NCI-H2107 treated with DMSO at 0.1 percent for 48 hours (cell line): Measurements from ENCODE around the gene ZGRF1.
"Not testable (repeated sequence)": the region's sequence is repeated elsewhere in the genome, so short reads cannot be mapped to it uniquely, and the experiment has no call there.

Experiments used
- DNase-seq: peaks from one replicate; lab custom pipeline; 2025; ENCODE audit not compliant: unreplicated experiment; lab: John Stamatoyannopoulos, UW

ZGRF1 gene

DNA sequence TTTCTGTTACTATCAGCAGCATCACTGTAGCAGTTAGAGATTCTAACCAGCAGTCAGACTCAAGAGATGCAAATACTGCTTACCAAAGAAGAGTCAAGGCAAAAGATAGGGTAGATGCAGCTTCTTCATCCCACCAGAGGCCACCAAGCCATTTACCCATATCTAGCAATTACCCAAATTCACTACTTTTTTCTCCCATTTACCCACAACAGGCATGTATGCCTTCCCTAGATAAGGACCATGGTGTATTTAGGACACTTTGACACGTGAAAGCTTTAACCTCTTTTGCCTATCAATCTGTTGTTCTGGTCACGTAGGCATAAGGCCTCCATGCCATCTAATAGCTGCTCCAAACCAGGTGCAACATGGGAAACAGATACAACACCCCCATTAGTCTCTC is 5.8 kb upstream of the ZGRF1 start:
- no peak for DNase-seq

DNA sequence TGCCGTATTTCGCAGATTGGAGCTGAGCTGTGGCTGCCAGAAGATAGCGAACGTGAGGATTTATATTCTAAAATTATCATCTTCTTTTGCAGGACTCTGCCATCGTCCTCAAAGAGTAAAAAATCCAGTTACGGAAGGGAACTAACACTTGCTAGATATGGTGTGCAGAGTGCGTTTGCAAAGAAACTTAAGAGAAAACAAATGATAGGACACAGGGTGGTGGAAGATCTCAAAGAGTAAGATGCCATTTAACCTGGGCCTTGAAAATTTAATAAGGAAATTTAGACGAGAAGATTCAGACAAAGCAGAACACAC is 800 bp upstream of the ZGRF1 start:
- DNase-seq, result no peak

DNA sequence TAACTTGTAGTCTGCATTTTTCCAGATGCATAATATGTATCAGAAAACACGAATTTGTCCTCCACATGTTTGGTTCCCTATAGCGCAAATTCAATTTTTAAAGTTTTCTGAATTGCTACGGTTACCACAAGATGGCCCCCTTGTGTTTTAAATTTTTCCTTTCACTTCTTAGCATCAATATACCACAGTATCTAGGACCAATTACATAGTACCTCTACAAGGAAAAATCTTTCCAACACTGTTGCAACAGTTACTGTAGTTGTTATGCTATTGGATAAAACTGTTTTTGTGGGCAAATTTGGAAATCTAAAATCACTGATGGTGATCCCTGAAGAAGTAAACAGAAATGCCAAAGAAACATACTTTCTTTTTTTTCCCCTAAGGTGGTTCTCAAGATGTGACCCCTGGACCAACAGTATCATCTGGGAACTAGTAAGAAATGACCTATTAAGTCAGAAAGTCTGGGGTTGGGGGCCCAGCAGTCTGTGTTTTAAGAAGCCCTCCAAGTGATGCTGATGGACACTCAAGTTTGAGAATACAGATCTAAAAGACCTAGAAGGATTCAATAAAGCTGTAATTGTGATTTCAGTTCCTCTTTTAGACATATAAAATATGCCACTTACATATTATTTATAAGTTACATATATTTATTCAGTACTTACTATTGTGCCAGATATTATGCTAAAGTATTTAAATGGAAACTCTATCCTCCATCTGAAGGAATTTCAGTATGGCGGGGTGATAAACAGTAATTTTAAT is 3.1 kb downstream of the ZGRF1 start:
- DNase-seq, result no peak

DNA sequence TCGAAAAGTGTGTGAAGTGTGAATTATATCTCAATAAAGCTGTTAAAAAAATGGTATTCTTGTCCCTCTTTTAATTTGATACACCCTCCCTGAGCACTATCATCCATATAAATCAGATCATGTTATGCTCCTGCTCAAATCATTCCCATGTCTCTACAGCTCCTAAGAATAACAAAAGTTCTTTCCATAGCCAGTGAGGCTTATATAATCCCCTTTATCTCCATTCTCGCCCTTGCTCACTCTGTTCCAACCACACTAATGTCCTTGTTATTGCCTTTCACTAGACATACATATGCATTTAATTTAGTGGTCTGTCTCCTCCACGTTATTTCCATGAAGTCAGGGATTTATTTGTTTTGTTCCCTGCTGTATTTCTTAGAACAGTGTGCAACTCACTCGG is 10.5 kb downstream of the ZGRF1 start:
- DNase-seq, result no peak

DNA sequence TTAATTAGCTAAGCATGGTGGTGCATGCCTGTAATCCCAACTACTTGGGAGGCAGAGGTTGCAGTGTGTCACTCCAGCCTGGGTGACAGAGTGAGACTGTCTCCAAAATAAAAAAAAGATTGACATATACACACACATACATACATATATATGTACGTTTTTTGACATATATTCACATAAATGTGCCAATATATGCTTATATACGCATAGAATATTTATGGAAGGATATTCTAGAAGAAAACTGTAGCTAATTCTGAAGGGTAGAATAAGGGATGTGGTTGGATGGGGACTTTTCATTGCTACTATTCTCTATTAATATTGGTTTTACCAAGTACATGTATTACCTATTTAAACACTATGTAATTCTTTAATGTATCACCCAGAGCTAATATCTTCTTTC is 19.7 kb downstream of the ZGRF1 start:
- no peak for DNase-seq

DNA sequence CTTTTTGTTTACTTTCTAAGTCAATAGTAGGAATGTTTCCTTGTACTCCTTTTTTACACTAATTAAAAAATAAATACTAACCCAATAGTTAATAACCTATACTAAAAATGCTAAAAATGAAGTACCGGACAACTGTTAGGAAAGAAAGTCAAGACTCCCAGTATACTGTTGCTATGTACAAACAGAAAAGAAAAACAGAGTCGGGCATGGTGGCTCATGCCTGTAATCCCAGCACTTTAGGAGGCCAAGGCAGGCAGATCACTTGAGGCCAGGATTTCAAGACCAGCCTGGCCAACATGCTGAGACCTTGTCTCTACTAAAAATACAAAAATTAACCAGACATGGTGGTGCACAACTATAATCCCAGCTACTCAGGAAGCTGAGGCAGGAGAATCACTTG is 23.9 kb downstream of the ZGRF1 start:
- DNase-seq, result not testable (repeated sequence)

DNA sequence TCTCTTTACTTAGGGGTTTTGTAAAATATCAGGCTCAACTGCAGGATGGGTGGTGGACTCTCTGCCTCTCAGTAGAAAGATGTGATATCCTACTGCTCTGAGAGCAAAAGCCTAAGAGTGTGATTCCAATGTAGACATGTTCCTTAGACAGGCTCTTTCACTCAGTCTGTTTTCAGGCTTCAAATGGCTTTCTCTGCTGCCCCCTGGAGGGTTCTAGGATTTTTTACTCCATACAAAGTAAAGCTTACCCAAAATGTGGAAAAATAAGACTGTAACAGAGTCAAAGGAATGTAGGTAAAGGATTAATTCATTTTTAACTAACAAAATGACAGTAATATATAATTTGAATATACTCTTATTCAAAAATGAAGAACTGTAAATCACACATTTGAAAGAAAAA is 32.1 kb downstream of the ZGRF1 start:
- peak; percentile 5 for DNase-seq

DNA sequence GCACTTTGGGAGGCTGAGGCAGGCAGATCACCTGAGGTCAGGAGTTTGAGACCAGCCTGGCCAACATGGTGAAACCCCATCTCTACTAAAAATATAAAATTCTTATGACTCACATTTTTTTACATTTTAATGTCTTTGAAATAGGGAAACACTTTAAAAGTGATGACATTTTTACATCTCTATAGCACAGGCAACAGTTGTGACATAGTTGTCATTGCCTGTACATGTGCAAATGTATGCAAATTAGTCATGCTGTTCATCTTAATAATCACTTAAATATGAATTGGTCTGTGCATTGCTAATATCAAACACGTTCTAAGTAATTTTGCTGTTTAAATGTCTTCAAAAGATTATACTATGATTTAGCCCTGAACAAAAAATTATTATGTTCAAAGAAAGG is 41.7 kb downstream of the ZGRF1 start:
- DNase-seq, result no peak

DNA sequence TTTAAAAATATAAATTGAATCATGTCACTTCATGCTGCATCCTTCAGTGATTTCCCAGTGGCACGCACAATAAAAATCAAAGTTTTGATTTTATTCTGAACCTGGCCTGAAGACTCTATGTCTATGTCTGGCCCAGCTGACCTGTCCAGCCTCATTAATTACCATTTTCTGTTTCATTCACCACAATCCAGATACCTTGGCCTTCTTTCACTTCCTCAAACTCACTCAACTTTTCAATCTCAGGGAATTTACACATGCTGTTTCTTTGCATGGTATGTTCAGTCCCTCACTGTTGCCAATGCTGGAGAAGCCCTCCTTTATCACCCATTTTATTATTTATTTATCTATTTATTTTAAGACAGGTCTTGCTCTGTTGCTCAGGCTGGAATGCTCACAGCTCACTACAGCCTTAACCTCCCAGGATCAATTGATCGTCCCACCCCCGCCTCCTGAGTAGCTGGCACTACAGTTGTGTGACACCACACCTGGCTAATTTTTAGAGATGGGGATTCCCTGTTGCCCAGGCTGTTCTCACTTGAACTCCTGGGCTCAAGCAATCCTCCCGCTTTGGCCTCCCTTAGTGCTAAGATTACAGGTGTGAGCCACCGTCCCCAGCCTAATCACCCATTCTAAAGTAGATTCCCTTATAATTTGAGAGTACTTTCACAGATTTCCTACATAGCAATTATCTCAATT is 43.1 kb downstream of the ZGRF1 start:
- DNase-seq, result no peak

DNA sequence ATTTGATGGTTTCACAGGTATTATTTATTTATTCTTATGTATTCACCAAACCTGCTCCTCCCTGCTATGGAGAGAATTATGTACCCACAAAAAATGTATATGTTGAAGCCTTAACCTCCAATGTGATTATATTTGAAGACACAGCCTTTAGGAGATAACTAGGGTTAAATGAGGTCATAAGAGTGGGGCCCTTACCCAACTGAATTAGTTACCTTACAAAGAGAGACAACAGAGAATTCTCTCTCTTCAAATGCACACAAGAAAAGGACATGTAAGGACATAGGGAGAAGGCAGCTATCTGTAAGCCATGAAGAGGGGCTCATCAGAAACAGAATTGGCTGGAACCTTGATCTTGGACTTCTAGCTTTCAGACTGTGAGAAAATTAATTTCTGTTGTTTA is 44.0 kb downstream of the ZGRF1 start:
- no peak for DNase-seq

DNA sequence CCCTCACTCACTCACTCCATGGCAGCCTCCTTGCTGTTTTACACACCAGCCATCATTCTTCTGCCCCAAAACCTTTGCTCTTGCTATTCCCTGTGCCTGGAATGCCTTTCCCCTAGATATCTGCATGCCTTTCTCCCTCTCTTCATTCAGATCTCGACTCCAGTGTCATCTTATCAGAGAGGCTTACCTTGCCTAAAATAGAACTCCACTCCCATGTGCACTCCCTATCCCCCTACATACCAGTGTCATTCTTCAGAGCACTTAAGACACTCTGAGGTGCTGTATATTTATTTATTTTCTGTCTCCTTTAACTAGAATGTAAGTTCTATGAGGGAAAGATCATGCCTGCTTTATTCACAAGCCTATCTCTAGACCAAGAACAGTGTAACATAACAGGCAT is 45.1 kb downstream of the ZGRF1 start:
- no peak for DNase-seq

DNA sequence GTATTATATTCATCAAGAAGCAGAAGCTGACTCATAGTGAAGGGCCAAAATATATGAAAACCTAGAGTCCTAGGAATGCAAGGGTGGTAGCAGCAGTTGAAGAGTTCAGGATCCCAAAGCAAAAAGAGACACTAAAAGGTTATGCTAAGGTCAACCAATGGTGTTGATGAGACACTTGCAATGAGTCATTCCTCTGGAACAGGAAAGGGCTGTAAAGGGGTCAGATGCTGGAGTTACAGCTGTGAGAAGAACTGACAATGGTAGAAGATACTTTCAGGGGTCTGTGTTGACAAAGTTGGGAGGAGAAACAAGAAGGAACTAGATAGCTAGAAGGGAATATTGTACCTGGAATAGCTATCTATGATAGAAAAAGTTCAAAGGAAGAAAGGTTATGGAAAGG is 47.5 kb downstream of the ZGRF1 start:
- DNase-seq, result no peak

DNA sequence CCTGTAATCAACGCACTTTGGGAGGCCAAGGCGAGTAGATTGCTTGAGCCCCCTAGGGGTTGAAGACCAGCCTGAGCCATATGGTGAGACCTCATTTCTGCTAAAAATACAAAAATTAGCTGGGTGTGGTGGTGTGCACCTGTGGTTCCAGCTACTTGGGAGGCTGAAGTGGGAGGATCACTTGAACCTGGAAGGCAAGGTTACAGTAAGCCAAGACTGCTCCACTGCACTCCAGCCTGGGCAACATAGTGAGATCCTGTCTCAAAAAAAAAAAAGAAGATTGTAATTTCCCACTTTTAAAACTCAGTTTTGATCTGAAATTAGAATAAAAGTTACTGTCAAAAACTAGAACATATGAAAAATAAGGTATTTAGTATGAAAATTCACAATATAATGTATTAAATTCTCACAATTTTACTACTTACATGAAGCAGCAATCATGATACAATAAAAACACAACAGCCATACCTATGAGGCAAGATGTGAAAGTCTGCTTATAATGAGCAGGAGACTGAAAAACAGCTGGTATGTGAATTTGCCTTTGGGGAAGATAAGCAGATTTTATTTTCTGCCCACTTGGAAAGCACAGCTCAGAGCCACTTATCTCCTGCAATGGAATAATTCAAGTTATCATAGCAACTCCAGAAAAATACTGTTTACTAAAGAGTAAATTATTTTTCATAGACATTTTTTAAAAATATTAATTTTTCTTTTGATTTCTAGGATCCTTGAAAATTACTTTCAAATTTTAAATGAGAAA is 50.6 kb downstream of the ZGRF1 start:
- no peak for DNase-seq

DNA sequence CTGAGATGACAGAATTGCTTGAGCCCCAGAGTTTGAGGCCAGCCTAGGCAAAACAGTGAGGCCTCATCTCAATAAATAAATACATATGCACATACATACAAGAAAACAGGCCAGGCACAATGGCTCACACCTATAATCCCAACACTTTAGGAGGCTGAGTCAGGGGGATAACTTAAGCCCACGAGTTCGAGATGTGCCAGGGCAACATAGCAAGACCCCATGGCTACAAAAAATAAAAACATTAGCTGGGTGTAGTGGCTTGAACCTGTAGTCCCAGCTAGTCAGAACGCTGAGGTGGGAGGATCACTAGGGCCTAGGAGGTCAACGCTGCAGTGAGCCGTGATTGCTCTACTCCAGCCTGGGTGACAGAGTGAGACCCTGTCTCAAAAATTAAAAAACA is 69.2 kb downstream of the ZGRF1 start:
- DNase-seq, result no peak

DNA sequence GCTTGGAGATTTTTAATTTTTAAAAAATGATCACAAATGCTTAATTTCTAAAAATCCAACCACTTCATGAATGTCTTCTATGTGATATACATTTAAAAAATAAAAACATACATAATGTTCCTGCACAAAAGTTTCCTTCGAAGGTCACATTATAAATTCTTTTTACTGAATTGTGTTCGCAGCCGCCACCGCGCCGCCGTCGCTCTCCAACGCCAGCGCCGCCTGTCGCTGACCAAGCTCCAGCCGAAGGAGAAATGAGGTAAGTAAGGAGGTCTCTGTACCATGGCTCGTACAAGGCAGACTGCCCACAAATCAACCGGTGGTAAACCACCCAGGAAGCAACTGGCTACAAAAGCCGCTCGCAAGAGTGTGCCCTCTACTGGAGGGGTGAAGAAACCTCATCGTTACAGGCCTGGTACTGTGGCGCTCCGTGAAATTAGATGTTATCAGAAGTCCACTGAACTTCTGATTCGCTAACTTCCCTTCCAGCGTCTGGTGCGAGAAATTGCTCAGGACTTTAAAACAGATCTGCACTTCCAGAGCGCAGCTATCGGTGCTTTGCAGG is 71.9 kb downstream of the ZGRF1 start:
- DNase-seq, result no peak

DNA sequence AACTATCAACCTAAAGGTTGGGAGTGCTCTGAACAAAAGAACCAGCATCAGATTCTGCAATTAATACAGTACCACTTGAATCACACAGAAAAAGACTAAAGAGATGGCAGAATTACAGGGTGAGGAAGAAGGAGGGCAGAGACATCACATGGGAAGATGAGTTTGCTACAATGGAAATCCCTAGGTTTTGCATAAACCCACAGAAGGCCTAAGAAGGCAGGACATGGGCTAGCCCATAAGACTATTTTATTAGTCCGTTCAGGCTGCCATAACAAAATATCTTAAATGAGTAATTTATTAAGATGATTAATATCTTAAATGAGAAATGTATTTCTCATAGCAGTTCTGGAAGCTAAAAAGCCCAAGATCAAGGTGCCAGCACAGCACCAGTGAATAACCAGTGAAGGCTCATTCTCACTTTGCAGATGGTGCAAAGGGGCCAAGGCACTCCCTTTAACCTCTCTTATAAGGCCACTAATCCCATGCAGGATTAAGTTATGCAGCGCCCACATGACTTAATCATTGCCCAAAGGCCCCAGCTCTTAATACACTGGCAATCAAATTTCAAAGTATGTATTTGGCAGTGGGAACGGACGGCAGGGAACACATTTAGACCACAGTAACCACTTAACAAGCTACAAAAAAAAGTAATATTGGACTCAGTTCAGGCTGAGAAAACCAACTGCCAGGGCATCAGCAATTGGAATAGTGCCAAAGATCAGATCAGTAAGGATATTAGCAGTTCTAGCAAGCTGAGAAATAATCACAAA is 73.1 kb downstream of the ZGRF1 start:
- no peak for DNase-seq

DNA sequence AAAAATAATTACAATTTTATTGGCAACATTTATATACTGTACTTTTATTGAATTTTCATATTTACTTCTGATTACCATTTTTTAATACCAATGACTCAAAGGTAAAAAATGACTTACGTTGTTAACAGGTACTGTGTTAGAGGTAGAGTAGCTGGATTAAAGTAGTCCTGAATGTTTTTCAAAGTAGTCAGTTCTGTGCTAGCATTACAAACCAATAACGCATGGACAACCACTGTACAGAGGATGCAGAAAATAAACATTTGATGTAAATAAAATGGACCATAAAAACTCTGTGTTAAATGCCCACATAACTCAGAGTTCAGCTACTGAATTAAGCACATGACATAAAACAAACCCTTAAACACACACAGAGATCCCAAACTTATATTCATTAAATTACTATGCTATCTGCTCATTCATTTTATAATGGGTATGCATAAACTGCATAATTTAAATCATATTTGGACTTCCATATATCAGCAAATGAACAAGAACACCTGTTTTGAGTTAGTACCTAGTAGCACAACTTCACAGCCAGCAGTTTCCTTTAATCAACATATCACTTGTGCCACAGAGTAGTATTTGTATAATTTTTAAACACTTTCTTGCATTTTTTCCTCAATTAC is 74.3 kb downstream of the ZGRF1 start:
- DNase-seq, result no peak

DNA sequence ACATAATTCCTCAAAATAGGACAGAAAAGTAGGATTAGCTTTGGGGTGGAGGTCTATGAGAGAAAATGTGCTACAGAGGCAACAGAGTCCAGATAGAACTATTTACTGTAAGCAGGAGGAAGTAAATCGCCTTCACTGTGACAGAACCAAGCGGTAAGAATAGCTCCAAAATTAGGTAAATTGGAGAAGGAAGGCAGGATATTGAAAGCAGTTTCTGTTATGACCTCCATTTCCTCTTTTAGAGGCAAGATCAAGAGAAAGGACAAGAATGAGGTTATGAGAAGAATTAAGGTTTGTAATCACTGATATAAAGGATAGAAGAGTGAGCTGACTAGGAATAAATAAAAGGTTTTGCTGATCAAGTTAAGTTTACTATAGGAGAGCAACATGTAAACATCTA is 76.6 kb downstream of the ZGRF1 start:
- DNase-seq, result no peak

DNA sequence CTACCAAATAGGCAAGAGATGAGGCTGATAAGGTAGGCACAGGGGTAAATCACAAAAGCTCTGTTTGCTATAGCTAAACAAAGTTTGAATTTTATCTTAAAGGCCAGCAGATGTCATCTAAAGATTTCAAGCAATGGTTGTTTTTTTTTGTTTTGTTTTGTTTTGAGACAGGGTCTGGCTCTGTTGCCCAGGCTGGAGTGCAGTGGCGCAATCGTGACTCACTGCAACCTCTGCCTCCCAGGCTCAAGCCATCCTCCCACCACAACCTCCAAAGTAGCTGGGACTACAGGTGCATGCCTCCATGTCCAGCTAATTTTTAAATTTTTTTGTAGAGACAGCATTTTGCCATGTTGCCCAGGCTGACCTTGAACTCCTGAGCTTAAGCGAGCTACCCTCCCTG is 77.7 kb downstream of the ZGRF1 start:
- DNase-seq, result no peak

DNA sequence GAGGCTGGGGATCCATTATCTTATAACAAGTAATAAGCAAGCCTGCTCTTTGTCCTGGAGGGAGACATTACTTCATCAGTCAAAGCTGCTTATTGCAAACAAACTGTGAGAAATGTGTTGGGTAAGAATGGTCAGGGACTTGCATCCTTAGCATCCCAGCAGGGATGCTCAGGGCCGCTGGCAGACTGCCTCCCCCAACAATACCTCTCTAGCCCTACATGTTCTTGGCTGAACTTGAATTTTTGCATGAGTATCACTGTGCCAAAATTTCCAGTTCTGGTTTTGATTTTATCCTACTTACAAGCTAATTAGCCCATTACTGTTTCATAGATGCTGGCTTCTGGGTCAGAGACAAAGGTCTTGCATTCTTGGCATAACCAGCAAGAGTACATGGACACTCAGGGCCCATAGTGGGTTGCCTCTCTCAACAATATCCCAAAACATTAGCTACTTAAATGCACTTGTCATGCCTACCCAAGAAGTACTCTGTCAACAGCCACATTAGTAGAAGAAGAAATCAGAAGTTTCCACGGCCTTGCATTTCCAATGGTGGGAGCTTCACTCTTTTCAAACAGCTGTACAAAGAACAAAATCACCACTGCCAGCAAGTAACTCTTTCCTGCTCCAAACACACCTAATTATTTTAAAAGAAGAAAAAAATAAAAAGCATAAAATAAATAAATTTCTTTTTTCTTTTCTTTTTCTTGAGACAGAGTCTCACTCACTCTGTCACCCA is 78.9 kb downstream of the ZGRF1 start:
- no peak for DNase-seq
